Measurements from ENCODE around the gene OPA1. TPM values are rescaled to one million over a fixed set of nuclear protein-coding genes. Genes with fewer than 3 reads are reported as not detected.

Gene OPA1
- total RNA-seq, 1 donor, result 91.5 TPM

- TF ChIP-seq CTCF (IDR thresholded peaks at IDR 0.05; ENCODE audit: insufficient read depth, low read depth, low read length), result no peak
- no peak overlapping the region for H3K4me3 ChIP-seq (ENCODE audit: low read depth, low read length)
- DNase-seq (ENCODE audit: low read depth), result peak; percentile 23
Observed at GRCh38 chr3:193640728-193641439, 47.9 kb downstream of the OPA1 start.

- peak; percentile 30 for DNase-seq (ENCODE audit: low read depth)
- no peak for TF ChIP-seq CTCF (IDR thresholded peaks at IDR 0.05; ENCODE audit: insufficient read depth, low read depth, low read length)
- H3K4me3 ChIP-seq (ENCODE audit: low read depth, low read length), result no peak overlapping the region
Observed at GRCh38 chr3:193641440-193641775, 48.4 kb downstream of the OPA1 start.

- no peak for DNase-seq (ENCODE audit: low read depth)
- H3K4me3 ChIP-seq (ENCODE audit: low read depth, low read length), result no peak overlapping the region
- TF ChIP-seq CTCF (IDR thresholded peaks at IDR 0.05; ENCODE audit: insufficient read depth, low read depth, low read length), result no peak
Observed at GRCh38 chr3:193645806-193646205, 52.8 kb downstream of the OPA1 start.

GRCh38 chr3:193648542-193649076 lies 55.6 kb downstream of the OPA1 start:
- no peak overlapping the region for H3K4me3 ChIP-seq (ENCODE audit: low read depth, low read length)
- no peak for DNase-seq (ENCODE audit: low read depth)
- no peak for TF ChIP-seq CTCF (IDR thresholded peaks at IDR 0.05; ENCODE audit: insufficient read depth, low read depth, low read length)

- TF ChIP-seq CTCF (IDR thresholded peaks at IDR 0.05; ENCODE audit: insufficient read depth, low read depth, low read length), result no peak
- DNase-seq (ENCODE audit: low read depth), result no peak
- no peak overlapping the region for H3K4me3 ChIP-seq (ENCODE audit: low read depth, low read length)
Observed at GRCh38 chr3:193650585-193650984, 57.6 kb downstream of the OPA1 start.

- DNase-seq (ENCODE audit: low read depth), result no peak
- H3K4me3 ChIP-seq (ENCODE audit: low read depth, low read length), result no peak overlapping the region
- no peak for TF ChIP-seq CTCF (IDR thresholded peaks at IDR 0.05; ENCODE audit: insufficient read depth, low read depth, low read length)
Observed at GRCh38 chr3:193655831-193656433, 62.9 kb downstream of the OPA1 start.

All from fibroblast of villous mesenchyme (primary cell).